ENCODE data around the gene PCIF1.
"Not testable (repeated sequence)": the region's sequence is repeated elsewhere in the genome, so short reads cannot be mapped to it uniquely, and the experiment has no call there.

The PCIF1 gene

DNA sequence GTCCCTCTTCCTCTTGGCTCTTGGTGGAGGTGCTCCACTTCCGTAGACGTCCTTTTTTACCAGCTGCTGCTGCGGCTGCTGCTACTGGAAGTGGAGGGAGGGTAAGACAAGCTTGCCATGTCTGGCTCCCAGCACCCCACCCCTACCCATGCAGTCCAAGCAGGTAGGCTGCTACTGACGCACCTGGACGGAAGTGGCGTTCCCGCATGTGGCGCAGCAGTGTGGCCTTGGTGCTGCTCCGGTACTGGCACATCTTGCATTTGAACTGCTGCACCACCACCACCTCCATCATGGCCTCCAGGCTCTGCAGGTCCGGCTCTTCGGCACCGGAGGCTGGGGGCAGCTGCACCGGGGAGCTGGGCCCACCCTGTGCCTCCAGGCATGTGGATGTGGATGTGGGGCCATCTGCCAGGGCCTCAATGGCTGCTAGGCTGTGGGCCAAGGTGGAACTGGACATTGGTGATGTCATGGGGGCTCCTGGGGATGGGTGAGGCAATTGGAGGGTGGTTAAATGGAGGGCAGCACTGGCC is 33.1 kb downstream of the PCIF1 start:
- DNase-seq (ENCODE audit: low spot score), result no peak

DNA sequence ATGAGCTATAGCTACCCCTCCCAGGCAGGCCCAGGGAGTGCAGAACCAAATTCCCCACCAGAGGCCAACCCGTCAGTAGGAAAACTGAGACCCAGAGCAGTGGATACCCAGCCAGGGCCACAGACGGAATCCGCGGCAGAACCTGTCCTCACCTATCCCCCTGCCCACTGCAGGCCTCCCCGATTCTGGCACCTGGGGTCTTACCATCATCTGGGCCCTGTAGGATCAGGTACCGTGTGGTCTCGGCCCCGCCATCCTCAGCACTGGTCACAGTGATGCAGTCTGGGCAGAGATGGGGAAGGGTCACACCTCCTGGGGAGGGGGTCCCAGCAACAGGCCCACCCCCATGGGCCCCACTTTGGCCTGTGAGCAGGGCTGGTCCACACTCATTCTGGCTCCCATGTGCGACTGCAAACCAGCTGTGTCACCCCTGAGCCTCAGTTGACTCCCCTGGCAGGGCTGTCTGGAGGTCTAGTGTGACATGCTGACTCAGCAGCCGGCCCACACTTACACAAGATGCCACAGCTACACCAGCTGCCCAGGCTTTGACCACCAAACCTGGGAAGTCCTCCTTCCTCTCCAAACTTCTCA is 33.7 kb downstream of the PCIF1 start:
- no peak for DNase-seq (ENCODE audit: low spot score)

DNA sequence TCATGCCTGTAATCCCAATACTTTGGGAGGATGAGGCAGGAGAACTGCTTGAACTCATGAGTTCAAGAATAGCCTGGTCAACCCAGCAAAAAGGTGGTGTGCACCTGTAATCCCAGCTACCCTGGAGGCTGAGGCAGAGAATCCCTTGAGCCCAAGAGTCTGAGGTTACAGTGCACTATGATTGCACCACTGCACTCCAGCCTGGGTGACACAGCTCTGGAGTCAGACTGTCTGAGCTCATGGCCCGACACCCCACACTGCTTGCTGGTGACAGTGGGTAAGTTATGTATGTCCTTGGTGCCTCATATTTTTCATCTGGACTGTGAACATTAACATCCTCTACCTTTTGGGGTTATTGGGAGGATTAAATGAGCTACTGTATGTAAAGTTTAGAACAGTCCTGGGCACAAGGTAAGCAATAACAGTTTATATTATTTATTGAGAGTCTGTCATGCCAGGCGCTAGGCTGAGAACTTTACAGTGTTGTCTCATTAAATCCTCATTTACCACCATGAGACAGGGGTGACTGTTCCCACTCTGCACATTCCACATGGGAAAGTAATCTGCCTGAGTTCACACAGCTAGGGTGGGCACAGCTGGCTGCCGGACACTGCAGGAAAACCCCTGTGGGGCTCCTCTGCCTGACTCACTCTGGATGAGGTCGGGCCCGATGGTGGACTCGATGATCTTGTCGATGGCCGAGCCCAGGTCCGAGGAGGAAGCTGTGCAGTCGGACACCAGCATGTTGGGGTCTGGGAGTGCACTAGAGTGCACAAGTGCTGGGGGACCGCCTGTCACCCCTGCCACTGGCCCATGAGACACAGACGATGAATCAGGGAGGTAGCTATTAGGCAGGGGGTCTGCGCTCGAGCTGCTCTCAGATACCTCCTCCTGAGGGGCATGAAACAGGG is 34.6 kb downstream of the PCIF1 start:
- DNase-seq (ENCODE audit: low spot score), result no peak

DNA sequence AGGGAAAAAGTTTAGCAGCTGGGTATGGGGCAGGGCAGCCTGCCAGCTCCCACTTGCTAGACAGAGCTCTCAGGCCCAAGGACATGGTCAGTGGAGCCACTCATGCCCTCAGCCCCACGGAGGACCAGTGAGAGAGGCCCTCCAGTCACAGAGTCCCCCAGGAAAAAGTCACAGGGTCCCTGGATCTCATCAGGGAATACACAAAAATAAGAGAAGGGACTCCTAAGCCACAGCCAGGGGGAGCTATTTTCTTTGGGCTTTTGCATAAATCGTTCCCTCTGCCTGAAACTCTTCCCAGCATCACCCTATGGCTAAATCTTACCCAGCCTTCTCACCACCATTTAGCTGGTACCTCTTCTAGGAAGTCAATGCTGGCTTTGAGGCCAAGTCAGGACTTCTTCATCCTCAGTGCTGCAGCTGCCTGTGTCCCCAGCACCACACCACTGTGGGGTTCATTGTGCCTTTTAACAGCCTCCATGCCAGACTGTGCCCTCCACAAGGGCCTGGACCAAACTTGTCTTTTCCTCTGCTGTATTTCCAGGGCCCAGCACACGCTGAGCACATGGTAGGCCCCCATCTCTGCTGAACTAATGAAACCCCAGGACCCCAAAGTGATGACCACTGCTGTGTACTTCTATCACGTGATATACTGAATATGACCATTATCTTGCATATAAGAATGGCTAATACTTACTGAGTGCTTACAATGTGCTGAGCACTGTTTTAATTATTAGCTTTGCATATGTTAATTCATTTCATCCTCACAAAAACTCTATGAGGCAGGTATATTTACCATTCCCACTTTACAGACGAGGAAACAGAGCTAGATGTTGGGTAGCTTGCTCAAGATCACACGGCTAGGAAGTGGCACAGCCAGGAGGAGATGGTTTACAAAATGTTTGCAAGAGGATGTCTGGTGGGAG is 35.5 kb downstream of the PCIF1 start:
- peak; percentile 39 for DNase-seq (ENCODE audit: low spot score)

DNA sequence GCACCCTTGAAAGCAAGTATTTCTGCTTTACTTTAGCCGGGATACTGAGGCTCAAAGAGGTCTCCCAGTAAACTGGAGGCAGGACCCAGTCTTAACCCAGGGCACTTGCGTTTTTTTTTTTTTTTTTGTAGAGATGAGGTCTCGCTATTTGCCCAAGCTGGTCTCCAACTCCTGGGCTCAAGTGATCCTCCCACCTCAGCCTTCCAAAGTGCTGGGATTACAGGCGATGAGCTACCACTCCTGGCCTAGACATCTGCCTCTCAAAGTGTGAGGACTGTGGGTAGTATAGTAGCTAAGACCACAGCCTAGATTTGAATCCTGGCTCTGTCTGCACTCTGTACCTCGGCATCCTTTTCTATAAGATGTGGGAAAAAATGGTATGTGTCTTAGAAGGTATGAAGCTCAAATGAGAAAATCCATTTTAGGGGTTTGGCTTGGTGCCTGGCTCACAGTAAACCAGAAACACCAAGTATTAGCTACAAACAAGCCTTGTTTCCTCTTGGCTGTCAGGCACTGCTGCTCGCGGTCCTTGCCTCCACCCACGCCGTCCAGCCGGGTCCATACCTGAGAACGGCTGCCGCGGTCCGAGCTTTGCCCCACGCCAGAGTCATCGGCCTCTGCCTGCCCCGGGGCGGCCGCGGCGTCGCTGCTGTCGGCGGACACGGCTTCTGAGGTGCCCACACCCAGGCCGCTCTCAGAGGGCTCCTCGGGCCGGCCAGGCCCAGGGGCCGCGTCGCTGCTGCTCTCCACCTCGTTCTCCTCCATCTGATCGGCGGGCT is 36.4 kb downstream of the PCIF1 start:
- DNase-seq (ENCODE audit: low spot score), result no peak

- DNase-seq (ENCODE audit: low spot score), result no peak
Measured at GRCh38 chr20:45971425-45971674, 36.9 kb downstream of the PCIF1 start.

- DNase-seq (ENCODE audit: low spot score), result peak; percentile 95
Measured at GRCh38 chr20:45971675-45972499, 37.4 kb downstream of the PCIF1 start, which contains the start of gene ZNF335. TSS of gene ZNF335 (minus strand) at chr20:45972203. CDS start at chr20:45971410, 793 bp downstream.

DNA sequence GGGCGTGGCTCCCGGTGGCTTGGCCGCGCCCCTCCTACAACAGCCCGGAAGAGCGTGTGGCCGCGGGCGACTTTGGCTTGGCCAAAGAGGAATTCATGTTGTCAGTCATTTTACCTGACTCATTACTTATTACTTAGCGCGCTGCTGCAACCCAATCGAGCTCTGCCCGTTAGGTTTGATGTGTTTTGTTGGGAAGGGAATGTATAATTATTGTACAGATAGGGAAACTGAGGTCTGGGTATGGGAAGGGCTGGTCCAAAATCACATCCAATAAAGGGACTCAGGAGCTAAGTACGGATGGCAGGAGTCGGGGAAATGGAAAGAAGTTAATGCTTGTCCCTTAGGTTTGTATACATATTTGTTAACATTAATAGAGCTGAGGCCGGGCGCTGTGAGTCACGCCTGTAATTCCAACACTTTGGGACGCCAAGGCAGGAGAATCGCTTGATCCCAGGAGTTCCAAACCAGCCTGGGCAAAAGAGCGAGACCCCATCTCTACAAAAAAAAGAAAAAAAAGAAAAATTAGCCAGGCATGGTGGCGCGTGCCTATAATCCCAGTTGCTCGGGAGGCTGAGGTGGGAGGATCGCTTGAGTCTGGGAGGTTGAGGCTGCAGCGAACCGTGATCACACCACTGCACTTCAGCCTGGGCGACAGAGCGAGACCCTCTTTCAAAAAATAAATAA is 38.2 kb downstream of the PCIF1 start:
- DNase-seq (ENCODE audit: low spot score), result no peak

DNA sequence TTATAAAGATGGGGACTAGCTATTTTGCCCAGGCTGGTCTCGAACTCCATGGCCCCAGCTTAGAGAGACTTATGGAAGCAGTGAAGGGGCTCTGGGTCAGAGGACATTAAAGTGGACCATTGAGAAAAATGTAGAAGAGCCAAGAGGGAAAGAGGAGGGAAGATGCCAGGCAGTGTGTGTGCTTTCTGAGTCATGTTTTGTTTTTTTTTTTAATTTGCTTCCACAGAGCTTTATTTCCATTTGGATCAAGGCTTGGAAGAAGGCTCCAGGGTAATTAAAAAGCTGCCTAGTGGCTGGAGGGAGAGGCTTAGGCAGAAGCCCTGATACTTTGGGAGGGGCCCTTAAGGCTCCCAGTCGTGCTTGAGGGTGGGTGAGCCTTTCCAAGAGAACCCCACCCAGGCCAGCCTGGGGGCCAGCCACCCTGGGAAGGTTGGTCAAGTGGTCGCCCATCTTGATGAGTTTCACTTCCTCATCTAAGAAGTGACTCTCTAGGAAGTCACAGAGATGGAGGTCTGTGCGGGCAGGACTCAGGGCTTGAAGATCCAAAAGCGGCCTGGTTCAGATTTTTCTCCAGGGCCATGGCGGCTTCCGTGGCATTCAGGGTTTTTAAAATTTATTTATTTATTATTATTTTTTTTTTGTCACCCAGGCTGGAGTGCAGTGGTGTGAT is 40.5 kb downstream of the PCIF1 start:
- no peak for DNase-seq (ENCODE audit: low spot score)

GRCh38 chr20:45975686-45976085 is 41.2 kb downstream of the PCIF1 start:
- DNase-seq (ENCODE audit: low spot score), result no peak

- no peak for DNase-seq (ENCODE audit: low spot score)
Measured at GRCh38 chr20:45976086-45976485, 41.6 kb downstream of the PCIF1 start.

GRCh38 chr20:45981261-45981660 is 46.8 kb downstream of the PCIF1 start:
- no peak for DNase-seq (ENCODE audit: low spot score)

- no peak for DNase-seq (ENCODE audit: low spot score)
Measured at GRCh38 chr20:45983279-45983743, 48.8 kb downstream of the PCIF1 start.

- DNase-seq (ENCODE audit: low spot score), result no peak
Measured at GRCh38 chr20:45985573-45985972, 51.1 kb downstream of the PCIF1 start.

- DNase-seq (ENCODE audit: low spot score), result no peak
Measured at GRCh38 chr20:45987108-45987780, 52.8 kb downstream of the PCIF1 start.

DNA sequence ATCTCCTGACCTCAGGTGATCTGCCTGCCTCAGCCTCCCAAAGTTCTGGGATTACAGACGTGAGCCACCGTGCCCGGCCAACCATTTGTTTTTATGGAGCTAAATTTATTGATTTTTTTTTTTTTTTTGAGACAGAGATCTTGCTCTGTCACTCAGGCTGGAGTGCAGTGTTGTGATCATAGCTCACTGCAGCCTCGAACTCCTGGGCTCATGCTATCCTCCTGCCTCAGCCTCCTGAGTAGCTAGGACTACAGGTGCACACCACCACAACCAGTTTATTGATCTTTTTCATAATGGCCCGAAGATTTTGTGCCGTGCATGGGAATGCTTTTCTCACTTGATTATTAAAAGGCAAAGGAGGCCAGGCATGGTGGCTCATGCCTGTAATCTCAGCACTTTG is 54.3 kb downstream of the PCIF1 start:
- DNase-seq (ENCODE audit: low spot score), result not testable (repeated sequence)

GRCh38 chr20:45991616-45992015 is 57.1 kb downstream of the PCIF1 start:
- no peak for DNase-seq (ENCODE audit: low spot score)

GRCh38 chr20:45993197-45993951 is 58.9 kb downstream of the PCIF1 start:
- no peak for DNase-seq (ENCODE audit: low spot score)
